OCI-LY7 (cell line): ENCODE results near the gene CEP19. TPM values are rescaled to one million over a fixed set of nuclear protein-coding genes. Genes with fewer than 3 reads are reported as not detected.
A peak's percentile ranks its signal among the peaks of the same experiment; 100 is the strongest.

Experiments
- BruUV-seq: library from RNA; stranded (reverse); fragments of 400-500 nt; replicated peaks from 2 replicates; lab custom pipeline; 2021; lab: Mats Ljungman, UMichigan
- CTCF ChIA-PET: fragments of 300-600 bp; sonication (Branson Sonifier 250); formaldehyde crosslinking; loops from one replicate; lab custom pipeline; 2022; ENCODE audit warnings: antibody characterized with exemption; ENCODE audit not compliant: unreplicated experiment; lab: Charles Lee
- POLR2A ChIA-PET: fragments of 300-600 bp; sonication (Branson Sonifier 250); formaldehyde crosslinking; loops from one replicate; lab custom pipeline; 2022; ENCODE audit warnings: antibody characterized with exemption; lab: Charles Lee
- DNase-seq: peaks from one replicate; pipeline ENCODE4 v3.0.0-alpha.2; 2015; ENCODE audit warnings: low spot score
- H2AFZ ChIP-seq: fragments of 200-600 bp; sonication (generic), shearing (Covaris generic); 2 replicates; pipeline ENCODE4 v1.6.1; 2014; ENCODE audit warnings: mild to moderate bottlenecking, antibody characterized with exemption, low read length, moderate library complexity
- H3K27ac ChIP-seq: fragments of 200-600 bp; sonication (generic); 2 replicates; pipeline ENCODE4 v1.5.1; 2014; ENCODE audit warnings: mixed run types, low read depth, mild to moderate bottlenecking, moderate library complexity, low read length, inconsistent platforms; ENCODE audit not compliant: poor library complexity, severe bottlenecking
- H3K36me3 ChIP-seq: fragments of 200-600 bp; sonication (generic); 2 replicates; pipeline ENCODE4 v1.6.1; 2014; ENCODE audit warnings: mild to moderate bottlenecking, antibody characterized with exemption, low read length, moderate library complexity, mixed read lengths; ENCODE audit not compliant: insufficient read depth
- H3K4me1 ChIP-seq: fragments of 200-600 bp; sonication (generic); 2 replicates; pipeline ENCODE4 v1.5.1; 2014; ENCODE audit warnings: mild to moderate bottlenecking, low read length; ENCODE audit not compliant: insufficient read depth, poor library complexity, severe bottlenecking
- H3K4me2 ChIP-seq: fragments of 200-600 bp; sonication (generic); 2 replicates; pipeline ENCODE4 v1.6.1; 2014; ENCODE audit warnings: mild to moderate bottlenecking, low read length
- H3K4me3 ChIP-seq: fragments of 200-600 bp; sonication (generic); 2 replicates; pipeline ENCODE4 v1.5.1; 2014; ENCODE audit warnings: mild to moderate bottlenecking, low read depth, low read length; ENCODE audit not compliant: poor library complexity, severe bottlenecking
- H3K79me2 ChIP-seq: fragments of 200-600 bp; sonication (generic); 2 replicates; pipeline ENCODE4 v1.6.1; 2016; ENCODE audit warnings: low read depth, mild to moderate bottlenecking, low read length, moderate library complexity, mixed read lengths; ENCODE audit not compliant: insufficient read depth
- H3K9me2 ChIP-seq: fragments of 200-600 bp; sonication (generic); 2 replicates; pipeline ENCODE4 v1.6.1; 2016; ENCODE audit warnings: mild to moderate bottlenecking, low read length, mixed read lengths; ENCODE audit not compliant: insufficient read depth
- H3K9me3 ChIP-seq: fragments of 200-600 bp; sonication (generic); 2 replicates; pipeline ENCODE4 v1.6.1; 2014; ENCODE audit warnings: mild to moderate bottlenecking, mixed run types, low read length, mixed read lengths
- H4K20me1 ChIP-seq: fragments of 200-600 bp; sonication (generic); 2 replicates; pipeline ENCODE4 v1.6.1; 2014; ENCODE audit warnings: mild to moderate bottlenecking, antibody characterized with exemption, low read length, moderate library complexity, mixed read lengths; ENCODE audit not compliant: insufficient read depth
- CTCF ChIP-seq: fragments of 200-600 bp; sonication (generic); conservative IDR thresholded peaks from 2 replicates; pipeline ENCODE4 v1.5.1; 2014; ENCODE audit warnings: mild to moderate bottlenecking, antibody characterized with exemption, low read length, moderate library complexity, mixed read lengths
- EZH2phosphoT487 ChIP-seq: fragments of 200-600 bp; sonication (generic); IDR thresholded peaks from 2 replicates; pipeline ENCODE4 v1.6.1; 2018; ENCODE audit warnings: low read depth, borderline replicate concordance, mild to moderate bottlenecking, mixed run types, antibody characterized with exemption, low read length, moderate library complexity, mixed read lengths
- intact Hi-C: fragments of 100-400 bp; cut with micrococcal nuclease; formaldehyde crosslinking; loops from one replicate; pipeline ENCODE4 v1.10.0; 2022; ENCODE audit not compliant: unreplicated experiment
- total RNA-seq, 2 experiments: library from RNA; depleted of rRNA in 1 of 2; stranded (reverse); fragments of >200 nt in 1 of 2; shearing (Covaris generic) in 1 of 2; gene quantifications; 2 replicates each; pipeline ENCODE4 v1.2.3, GENCODE V29; 2014 to 2022

CEP19 gene
- total RNA-seq, 2 experiments from 2014 or later, result 3.3 to 5.7 TPM

GRCh38 chr3:196740481-196741248 is 28.6 kb upstream of the CEP19 start:
- no peaks in the 10 kb centered on the region for H3K9me2 ChIP-seq
- ChIA-PET CTCF (interaction anchor here (0.6 kb wide), 1 partner anchor 1160 kb away, joined by 4 read pairs; no protein-coding TSS in a partner anchor), POLR2A (interaction anchor here (0.6 to 1.9 kb wide), 10 partner anchors 10 to 202 kb away, joined by 3 to 9 read pairs (median 4); partner anchors contain the start of gene NCBP2)
- peak overlapping the region; percentile 85 for H3K27ac ChIP-seq
- peaks cover 11% of the 10 kb centered on the region for H3K36me3 ChIP-seq
- DNase-seq, result peak; percentile 47
- peak overlapping the region; percentile 40 for H2AFZ ChIP-seq
- TF ChIP-seq EZH2phosphoT487, result no peak
- no peak for TF ChIP-seq CTCF
- intact Hi-C loops, result loop anchor here (5.0 kb wide), 1 partner anchor 202 kb away; the partner anchor contains the start of gene NCBP2
- peaks cover 15% of the 10 kb centered on the region for H4K20me1 ChIP-seq
- peak overlapping the region; percentile 88 for H3K4me2 ChIP-seq
- no peaks in the 10 kb centered on the region for H3K9me3 ChIP-seq
- H3K4me3 ChIP-seq, result peak overlapping the region; percentile 95
- H3K79me2 ChIP-seq, result peaks cover 56% of the 10 kb centered on the region
- peaks cover 11% of the 10 kb centered on the region for H3K4me1 ChIP-seq
- BruUV-seq, result no TSS peak

- no peaks in the 10 kb centered on the region for H3K9me2 ChIP-seq
- H3K9me3 ChIP-seq, result no peaks in the 10 kb centered on the region
- intact Hi-C loops, result loop anchor here (2.0 to 5.0 kb wide), 2 partner anchors 27 to 202 kb away; partner anchors contain the start of genes CEP19, NCBP2 and PIGX
- peaks cover 49% of the 10 kb centered on the region for H3K79me2 ChIP-seq
- H3K27ac ChIP-seq, result peak within 1 kb of the TSS; percentile 85
- peaks cover 10% of the 10 kb centered on the region for H3K36me3 ChIP-seq
- peaks cover 11% of the 10 kb centered on the region for H3K4me1 ChIP-seq
- ChIA-PET POLR2A (interaction anchor here (0.6 to 1.9 kb wide), 12 partner anchors 9 to 203 kb away, joined by 3 to 9 read pairs (median 4); partner anchors contain the start of gene NCBP2), CTCF (interaction anchor here (0.6 kb wide), 1 partner anchor 1159 kb away, joined by 4 read pairs; no protein-coding TSS in a partner anchor)
- TF ChIP-seq CTCF, result no peak
- no peak for TF ChIP-seq EZH2phosphoT487
- peak within 1 kb of the TSS; percentile 95 for H3K4me3 ChIP-seq
- H4K20me1 ChIP-seq, result peaks cover 15% of the 10 kb centered on the region
- peak within 1 kb of the TSS; percentile 88 for H3K4me2 ChIP-seq
- peak; percentile 93 for DNase-seq
- BruUV-seq, result no TSS peak
- H2AFZ ChIP-seq, result peak within 1 kb of the TSS; percentile 40
Measured at GRCh38 chr3:196739671-196740480, 27.8 kb upstream of the CEP19 start, which contains the start of gene PAK2. Gene PAK2, plus strand, starts transcription at chr3:196739857. Its CDS starts 42,790 bp downstream, at chr3:196782647.
